Colonic mucosa (tissue), 4 donors: ENCODE results near the gene GOLGA8T. TPM values are rescaled to one million over a fixed set of nuclear protein-coding genes. Genes with fewer than 3 reads are reported as not detected.
A peak's percentile ranks its signal among the peaks of the same experiment; 100 is the strongest.
"Not testable (repeated sequence)": the region's sequence is repeated elsewhere in the genome, so short reads cannot be mapped to it uniquely, and the experiment has no call there.

Experiments used
- DNase-seq: peaks from one replicate; pipeline ENCODE4 v3.0.0-alpha.2; 2020
- H3K27ac ChIP-seq: fragments of 200-600 bp; one replicate; pipeline ENCODE4 v1.8.0; 2021
- H3K27me3 ChIP-seq: fragments of 200-600 bp; one replicate; pipeline ENCODE4 v1.8.0; 2021
- H3K36me3 ChIP-seq: fragments of 200-600 bp; one replicate; pipeline ENCODE4 v1.8.0; 2021
- H3K4me1 ChIP-seq: fragments of 200-600 bp; one replicate; pipeline ENCODE4 v1.8.0; 2021; ENCODE audit warnings: mild to moderate bottlenecking
- H3K4me3 ChIP-seq: fragments of 200-600 bp; one replicate; pipeline ENCODE4 v1.8.0; 2021
- H3K9ac ChIP-seq, 2 donors: one replicate each; pipeline ENCODE4 v1.7.0; 2013; ENCODE audit warnings: control low read depth in 2 of 2, low read depth in 2 of 2, low read length in 2 of 2
- H3K9me3 ChIP-seq: fragments of 200-600 bp; one replicate; pipeline ENCODE4 v1.8.0; 2021
- intact Hi-C: fragments of 100-400 bp; cut with DNase I; formaldehyde crosslinking; loops from one replicate; pipeline ENCODE4 v1.14.1; 2022
- total RNA-seq, 2 donors: library from RNA; stranded (reverse); fragmentation: NEBNext Ultra II Directional in 1 of 2; extraction: Animal tissue kit (Norgen Biotek cat#: 25700) in 1 of 2; gene quantifications; one replicate each; pipeline ENCODE4 v1.2.1, GENCODE V29; 2021
- donor health status: healthy.
- donor health status: DM: no; HTN: no; CAD: no.
- donor health status: DM: no; HTN: no; CAD: no.

The GOLGA8T gene
- total RNA-seq, 2 donors from 2014 or later, result 0.16 TPM; not detected in 1

DNA sequence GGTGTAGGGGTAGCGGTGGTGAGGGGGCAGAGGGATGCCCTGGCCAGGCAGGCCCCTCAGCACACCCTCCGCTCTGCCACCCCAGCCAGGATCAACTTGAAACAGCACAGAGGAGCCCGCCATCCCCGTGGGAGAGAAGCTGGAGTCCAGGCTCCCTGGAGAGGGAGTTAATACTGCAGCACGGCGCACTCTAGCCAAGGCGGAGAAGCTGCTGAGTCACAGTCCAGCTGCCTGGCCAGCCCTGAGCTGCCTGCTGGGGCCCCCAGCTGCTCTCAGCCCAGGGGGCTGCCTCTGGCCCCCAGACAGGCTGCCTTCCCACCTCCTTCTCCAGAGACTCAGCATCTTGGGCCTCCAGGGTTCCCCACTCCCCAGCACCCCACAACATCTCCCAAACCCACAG lies 36.6 kb downstream of the GOLGA8T start:
- not testable (repeated sequence) for H3K9me3 ChIP-seq

DNA sequence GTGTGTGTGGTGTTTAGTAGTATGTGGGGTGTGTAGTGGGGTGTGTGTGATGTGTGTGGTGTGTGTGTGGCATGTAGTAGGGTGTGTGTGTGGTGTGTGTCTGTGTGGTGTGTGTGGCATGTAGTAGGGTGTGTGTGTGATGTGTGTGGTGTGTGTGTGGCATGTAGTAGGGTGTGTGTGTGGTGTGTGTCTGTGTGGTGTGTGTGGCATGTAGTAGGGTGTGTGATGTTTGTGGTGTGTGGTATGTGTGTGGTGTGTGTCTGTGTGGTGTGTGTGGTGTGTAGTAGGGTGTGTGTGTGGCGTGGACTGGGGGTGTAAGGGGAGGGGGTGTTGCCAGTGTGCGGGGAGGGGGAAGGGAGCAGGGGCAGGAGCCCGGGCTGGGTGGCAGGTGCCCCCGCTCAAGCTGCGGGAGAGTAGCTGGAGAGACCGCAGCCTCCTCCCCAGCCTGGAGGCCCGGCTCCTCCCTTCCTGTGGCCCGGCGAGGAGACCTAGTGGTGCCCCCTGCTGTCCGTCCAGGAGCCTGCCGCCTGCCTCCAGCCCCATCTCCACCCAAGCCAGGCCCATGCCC lies 38.3 kb downstream of the GOLGA8T start:
- H3K9ac ChIP-seq, intact Hi-C loops, H3K4me3 ChIP-seq, H3K36me3 ChIP-seq, H3K27ac ChIP-seq, H3K4me1 ChIP-seq, H3K9me3 ChIP-seq, H3K27me3 ChIP-seq: not testable (repeated sequence)
- peak; percentile 36 for DNase-seq

More for the DNA sequence above, 36.6 kb downstream of the GOLGA8T start:
- H3K9ac ChIP-seq, DNase-seq, H3K4me1 ChIP-seq, H3K27me3 ChIP-seq, H3K27ac ChIP-seq, intact Hi-C loops, H3K4me3 ChIP-seq, H3K36me3 ChIP-seq: not testable (repeated sequence)

GRCh38 chr15:30175291-30175690 lies 40.4 kb downstream of the GOLGA8T start:
- H3K27me3 ChIP-seq, intact Hi-C loops, H3K9ac ChIP-seq, H3K4me1 ChIP-seq, H3K27ac ChIP-seq, H3K36me3 ChIP-seq, DNase-seq, H3K9me3 ChIP-seq, H3K4me3 ChIP-seq: not testable (repeated sequence)

- H3K9me3 ChIP-seq, H3K27me3 ChIP-seq, H3K27ac ChIP-seq, H3K4me1 ChIP-seq, intact Hi-C loops, H3K9ac ChIP-seq, H3K4me3 ChIP-seq, H3K36me3 ChIP-seq, DNase-seq: not testable (repeated sequence)
Observed at GRCh38 chr15:30176613-30177012, 41.8 kb downstream of the GOLGA8T start.

GRCh38 chr15:30179814-30180213 lies 45.0 kb downstream of the GOLGA8T start:
- H3K9me3 ChIP-seq, H3K36me3 ChIP-seq, H3K27me3 ChIP-seq, H3K4me1 ChIP-seq, DNase-seq, intact Hi-C loops, H3K27ac ChIP-seq, H3K9ac ChIP-seq, H3K4me3 ChIP-seq: not testable (repeated sequence)

DNA sequence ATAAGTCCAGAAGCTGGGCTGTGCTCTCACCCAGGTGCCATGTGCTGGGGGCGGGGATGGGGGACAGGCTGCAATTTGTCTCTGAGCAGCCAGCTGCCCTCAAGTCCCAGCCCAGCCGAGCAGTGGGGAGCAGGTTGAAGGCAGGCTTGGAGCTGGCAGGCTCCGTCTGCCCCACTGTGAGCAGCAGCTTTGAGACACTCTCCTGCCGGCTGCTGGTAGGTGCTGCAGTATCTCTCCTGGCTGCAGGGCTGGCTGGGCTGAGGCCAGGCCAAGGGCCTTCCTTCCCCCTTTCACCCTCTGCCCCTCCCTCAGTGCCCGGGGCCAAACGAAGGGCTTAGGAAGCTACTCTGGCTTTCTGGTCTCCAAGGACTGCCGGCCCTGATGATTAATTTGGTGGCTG lies 50.6 kb downstream of the GOLGA8T start:
- H3K27ac ChIP-seq, H3K4me1 ChIP-seq, H3K9ac ChIP-seq, H3K9me3 ChIP-seq, H3K36me3 ChIP-seq, intact Hi-C loops, H3K4me3 ChIP-seq, DNase-seq, H3K27me3 ChIP-seq: not testable (repeated sequence)

DNA sequence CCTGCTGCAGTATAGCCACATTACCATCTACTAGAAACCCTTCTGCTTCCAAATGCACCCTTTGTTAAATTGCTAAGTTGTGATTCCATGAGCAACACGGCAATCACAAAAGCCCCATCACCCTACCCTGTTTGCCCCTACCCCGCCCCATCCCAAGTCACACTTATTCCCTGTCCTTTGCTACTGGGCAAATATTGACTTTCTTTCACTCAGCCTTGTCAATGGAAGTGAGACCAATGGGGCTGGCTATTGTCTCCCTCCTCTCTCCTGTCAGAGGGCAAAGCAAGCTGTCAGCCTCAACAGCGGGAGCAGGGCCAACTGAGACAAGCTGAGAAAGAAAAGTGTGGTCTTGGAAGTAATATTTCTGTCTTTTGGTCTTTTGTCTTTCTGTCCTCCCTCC lies 52.6 kb downstream of the GOLGA8T start:
- DNase-seq, H3K27me3 ChIP-seq, H3K27ac ChIP-seq, H3K4me3 ChIP-seq, intact Hi-C loops, H3K9me3 ChIP-seq, H3K4me1 ChIP-seq, H3K9ac ChIP-seq, H3K36me3 ChIP-seq: not testable (repeated sequence)

GRCh38 chr15:30189754-30190153 lies 54.9 kb downstream of the GOLGA8T start:
- intact Hi-C loops, H3K9me3 ChIP-seq, H3K4me3 ChIP-seq, H3K4me1 ChIP-seq, H3K27ac ChIP-seq, H3K9ac ChIP-seq, H3K36me3 ChIP-seq, DNase-seq, H3K27me3 ChIP-seq: not testable (repeated sequence)

DNA sequence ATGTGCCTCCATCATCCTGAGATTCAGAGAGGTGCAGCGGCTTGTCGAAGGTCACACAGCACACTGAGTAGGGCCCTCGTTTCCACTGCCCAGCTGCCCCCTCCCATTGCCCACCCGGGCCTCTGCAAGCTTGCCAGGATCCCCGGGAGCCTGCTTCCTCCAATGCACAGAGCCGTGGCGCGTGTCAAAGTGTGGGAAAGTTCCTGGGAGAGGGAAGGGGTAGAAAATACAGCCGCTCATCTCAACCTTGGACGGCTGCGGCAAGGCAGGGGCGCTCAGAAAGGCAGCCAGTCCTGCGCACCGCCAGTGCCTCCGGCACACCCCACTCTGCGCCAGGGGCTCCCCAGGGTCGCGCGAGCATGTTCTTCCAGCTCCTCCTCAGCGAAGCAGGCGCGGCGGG lies 56.3 kb downstream of the GOLGA8T start:
- H3K9ac ChIP-seq, H3K9me3 ChIP-seq, intact Hi-C loops, H3K36me3 ChIP-seq, H3K4me3 ChIP-seq, H3K4me1 ChIP-seq, H3K27ac ChIP-seq, H3K27me3 ChIP-seq, DNase-seq: not testable (repeated sequence)

- intact Hi-C loops, H3K27me3 ChIP-seq, H3K36me3 ChIP-seq, H3K4me3 ChIP-seq, H3K9me3 ChIP-seq, H3K4me1 ChIP-seq, DNase-seq, H3K9ac ChIP-seq, H3K27ac ChIP-seq: not testable (repeated sequence)
Observed at GRCh38 chr15:30191639-30192038, 56.8 kb downstream of the GOLGA8T start.

- H3K9ac ChIP-seq, DNase-seq, H3K36me3 ChIP-seq, H3K4me3 ChIP-seq, H3K9me3 ChIP-seq, H3K27me3 ChIP-seq, intact Hi-C loops, H3K27ac ChIP-seq, H3K4me1 ChIP-seq: not testable (repeated sequence)
Observed at GRCh38 chr15:30192119-30192745, 57.4 kb downstream of the GOLGA8T start.

DNA sequence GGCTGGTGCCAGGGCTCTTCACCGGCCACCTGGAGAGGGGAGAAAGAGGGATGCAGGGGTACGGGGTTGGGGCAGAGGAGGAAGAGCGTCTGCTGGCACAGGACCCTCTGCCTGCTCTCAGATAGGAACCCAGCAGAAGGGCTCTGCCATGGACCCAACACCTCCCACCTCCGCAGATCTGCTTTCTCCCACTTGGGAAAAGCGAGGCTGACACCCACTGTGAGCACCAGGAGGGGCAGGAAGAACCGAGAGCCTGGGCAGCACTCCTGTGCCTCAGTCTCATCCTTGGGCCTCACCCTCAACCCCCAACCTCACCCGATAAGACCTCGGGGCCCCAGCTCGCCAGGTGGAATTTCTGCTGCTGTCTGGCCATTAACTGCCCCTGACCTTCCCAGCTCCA lies 58.0 kb downstream of the GOLGA8T start:
- H3K27ac ChIP-seq, intact Hi-C loops, H3K4me3 ChIP-seq, H3K9ac ChIP-seq, H3K36me3 ChIP-seq, H3K4me1 ChIP-seq, H3K9me3 ChIP-seq, DNase-seq, H3K27me3 ChIP-seq: not testable (repeated sequence)
